Measurements from ENCODE around the gene CASP6. TPM values are rescaled to one million over a fixed set of nuclear protein-coding genes. Genes with fewer than 3 reads are reported as not detected.

Gene CASP6
- total RNA-seq, 1 donor from 2014 or later: 16.5 TPM

DNA sequence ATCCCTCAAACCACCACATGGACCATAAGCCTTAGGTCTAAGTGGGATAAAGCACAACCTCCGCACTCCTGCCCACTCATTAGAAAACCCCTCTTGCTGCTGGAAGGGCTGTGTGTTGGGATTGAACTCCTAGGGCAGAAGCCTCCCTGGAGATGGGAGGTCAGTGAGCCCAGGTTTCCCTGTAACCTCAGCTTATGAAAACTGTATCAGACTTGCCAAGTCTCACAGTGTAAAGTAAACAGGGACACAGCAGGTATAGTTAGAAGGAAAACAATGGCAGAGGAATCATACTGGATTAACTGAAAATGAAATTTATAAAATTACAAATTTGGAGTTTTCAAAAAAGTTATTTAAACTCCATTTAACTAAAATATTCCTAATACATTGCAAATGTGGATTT is 29.9 kb downstream of the CASP6 start:
- DNase-seq (ENCODE audit: low spot score): no peak
- peak; percentile 60 for ATAC-seq

DNA sequence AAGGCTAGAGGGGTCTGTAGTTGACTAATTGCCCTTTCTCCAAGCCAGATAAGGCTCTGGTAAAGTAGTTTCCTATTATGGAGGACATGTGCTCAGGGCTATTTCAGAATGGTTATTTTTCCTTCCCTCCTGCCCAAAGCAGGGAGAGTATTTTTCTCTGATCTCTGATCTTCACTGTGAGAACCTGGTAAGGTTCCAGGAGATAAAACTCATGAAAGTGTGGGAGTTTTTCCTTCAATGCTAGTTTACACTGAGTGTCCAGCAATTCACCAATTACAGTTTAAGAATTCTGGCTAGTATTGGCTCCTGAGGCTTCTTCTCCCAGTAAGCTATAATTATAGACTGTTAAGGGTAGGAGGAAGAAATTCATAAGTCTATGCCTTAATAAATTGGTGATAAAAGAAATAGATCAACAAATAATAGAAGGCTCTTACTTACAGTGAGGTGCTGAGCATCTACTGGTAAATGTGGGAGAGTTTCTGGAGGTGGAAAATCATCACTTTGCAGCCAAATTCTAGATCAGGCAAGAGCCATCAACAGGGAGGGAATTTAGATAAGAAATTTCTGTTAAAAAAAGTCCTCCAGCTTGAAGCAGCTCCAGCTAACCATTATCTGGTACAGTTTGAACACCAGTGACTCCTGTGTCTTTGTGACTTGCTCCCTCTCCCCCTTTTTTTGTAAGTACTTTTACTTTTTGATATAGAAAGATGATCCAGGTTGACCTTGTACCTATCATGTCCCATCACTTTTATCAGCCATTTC is 30.9 kb downstream of the CASP6 start:
- ATAC-seq (no peak), DNase-seq (ENCODE audit: low spot score) (no peak)

DNA sequence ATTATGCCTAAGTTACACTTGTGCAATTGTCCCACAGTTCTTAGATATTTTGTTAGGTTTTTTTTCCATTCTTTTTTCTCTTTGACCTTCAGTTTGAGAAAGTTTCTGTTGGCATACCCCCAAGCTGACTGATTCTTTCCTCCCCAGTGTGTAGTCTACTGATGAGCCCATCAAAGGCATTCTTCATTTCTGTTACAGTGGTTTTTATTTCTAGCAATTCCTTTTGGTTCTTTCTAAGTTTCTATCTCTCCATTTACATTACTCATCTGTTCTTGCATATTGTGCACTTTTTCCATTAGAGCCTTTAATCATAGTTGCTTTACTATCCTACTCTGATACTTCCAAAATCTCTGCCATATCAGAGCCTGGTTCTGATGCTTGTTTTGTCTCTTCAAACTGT is 31.9 kb downstream of the CASP6 start:
- DNase-seq (ENCODE audit: low spot score) (no peak), ATAC-seq (no peak)

DNA sequence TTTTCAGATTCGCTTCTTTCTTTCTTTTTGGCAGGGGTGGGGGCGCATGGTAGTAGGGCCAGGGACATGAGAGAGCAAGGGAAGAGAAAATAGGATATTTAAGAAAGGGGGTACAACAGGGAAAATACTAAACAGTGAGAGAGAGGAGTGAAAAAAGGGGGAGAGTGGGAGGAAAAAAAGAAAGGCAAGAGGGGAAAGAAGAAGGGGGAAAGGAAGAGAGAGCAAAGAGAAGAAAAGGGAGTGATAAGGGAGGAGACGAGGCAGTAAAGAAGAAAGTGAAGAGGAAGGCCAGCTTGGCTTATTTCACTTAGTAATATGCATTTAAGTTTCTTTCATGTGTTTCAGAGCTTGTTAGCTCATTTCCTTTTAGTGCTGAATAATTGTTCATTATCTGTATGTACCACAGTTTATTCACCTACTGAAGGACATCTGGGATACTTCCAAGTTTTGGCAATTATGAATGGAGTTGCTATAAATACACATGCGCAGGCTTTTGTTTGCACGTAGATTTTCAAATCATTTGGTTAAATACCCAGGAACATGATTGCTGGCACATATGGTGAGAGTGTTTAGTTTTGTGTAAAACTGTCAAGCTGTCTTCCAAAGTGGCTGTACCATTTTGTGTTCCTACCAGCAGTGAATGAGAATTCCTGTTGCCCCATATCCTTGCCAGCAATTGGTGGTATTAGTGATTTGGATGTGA is 37.3 kb downstream of the CASP6 start:
- no peak for DNase-seq (ENCODE audit: low spot score)
- no peak for ATAC-seq

DNA sequence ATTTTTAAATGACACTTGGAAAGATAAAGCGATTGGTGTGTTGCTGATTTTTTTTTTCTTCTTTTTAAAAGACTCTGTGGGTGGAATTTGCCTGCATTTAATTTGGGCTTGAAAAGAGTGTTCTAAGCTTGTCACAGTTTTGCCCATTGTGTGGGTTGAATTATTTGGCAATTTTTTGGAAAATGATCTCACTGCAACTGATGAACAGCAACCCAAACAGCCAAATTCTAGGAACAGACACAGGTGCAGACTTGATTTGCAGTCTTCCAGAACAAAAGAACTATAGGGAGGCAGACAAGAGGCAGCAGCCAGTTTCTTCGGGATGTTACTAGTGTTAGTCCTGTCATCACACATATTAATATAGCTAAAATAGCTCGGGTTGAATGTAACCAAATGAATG is 40.5 kb downstream of the CASP6 start:
- ATAC-seq (no peak), DNase-seq (ENCODE audit: low spot score) (no peak)

DNA sequence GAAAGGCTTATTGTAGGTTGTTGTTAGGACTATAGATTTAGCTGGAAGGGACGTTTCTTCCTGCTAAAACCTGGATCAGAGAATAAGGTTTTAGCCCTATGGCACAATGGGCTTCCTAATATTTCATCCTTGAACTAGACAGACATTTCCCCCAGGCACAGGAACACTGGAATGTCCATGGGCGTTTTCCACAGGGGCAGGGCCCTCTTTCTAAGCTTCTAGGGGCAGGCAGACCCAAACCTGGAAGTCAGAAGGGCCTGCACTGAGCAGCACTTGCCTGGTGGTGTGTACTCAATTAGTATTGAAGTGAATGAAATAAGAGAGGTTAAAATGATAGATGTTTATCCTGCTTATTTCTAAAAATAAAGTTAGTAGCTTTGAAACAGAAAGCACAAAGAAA is 41.1 kb downstream of the CASP6 start:
- ATAC-seq: no peak
- DNase-seq (ENCODE audit: low spot score): no peak

DNA sequence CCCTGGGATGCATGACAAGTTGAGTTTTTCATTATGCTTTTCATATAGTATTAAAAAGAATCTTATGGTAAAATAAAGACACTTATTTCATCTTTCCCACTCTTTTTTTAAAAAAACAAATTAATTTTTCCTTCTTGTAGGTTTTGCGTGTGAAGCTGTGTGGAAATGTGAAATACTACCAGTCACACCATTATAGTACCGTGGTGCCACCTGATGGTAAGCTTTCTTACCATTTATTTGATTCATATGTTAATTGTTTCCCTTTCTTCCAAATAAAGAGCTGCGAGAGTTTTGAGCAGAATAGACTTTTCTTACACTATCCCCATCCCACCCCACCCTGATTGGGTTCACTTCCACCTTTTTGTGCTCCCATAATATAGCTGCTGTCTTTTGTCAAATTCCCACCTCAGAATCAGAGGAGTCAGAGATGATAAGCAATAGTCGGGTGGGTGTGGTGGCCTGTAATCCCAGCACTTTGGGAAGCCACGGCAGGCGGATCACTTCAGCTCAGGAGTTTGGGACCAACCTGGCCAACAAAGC is 44.3 kb downstream of the CASP6 start:
- no peak for DNase-seq (ENCODE audit: low spot score)
- ATAC-seq: peak; percentile 69

DNA sequence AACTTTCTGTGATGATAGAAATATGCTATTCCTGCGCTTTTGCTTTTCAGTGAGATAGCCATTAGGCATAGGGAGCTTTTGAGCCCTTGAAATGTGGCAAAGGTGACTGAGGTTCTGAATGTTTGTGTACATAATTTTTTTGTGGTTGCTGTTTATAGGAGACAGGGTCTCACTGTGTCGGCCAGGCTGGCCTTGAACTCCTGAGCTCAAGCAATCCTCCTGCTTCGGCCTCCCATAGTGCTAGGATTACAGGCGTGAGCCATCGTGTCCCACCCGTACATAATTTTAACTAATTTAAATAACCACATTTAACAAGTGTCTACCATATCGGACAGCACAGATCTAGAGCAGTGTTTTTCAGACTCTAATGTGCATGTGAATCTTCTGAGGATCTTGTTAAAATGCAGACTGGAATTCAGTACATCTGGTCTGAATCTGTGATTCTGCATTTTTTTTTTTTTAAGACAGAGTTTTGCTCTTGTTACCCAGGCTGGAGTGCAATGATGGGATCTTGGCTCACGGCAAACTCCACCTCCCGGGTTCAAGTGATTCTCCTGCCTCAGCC is 45.3 kb downstream of the CASP6 start:
- DNase-seq (ENCODE audit: low spot score) (no peak), ATAC-seq (no peak)

DNA sequence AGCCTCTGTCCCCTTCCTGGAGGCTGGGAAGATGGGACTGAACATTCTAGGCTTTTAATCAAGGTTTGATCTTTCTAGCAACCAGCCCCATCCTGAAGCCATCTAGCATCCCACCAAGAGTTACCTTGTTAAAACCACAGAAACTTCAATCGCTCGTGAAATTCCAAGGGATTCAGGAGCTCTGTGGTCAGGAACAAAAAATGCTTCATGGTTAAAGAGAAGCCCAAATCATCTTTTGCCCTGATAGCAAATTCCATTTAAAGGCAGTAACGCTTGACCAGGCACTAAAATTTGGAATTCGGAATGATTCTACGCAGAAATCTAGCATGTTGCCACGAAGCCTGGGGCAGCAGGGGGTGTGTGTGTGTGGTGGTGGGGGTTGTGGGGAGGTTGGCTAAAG is 47.8 kb downstream of the CASP6 start:
- ATAC-seq: no peak
- no peak for DNase-seq (ENCODE audit: low spot score)

DNA sequence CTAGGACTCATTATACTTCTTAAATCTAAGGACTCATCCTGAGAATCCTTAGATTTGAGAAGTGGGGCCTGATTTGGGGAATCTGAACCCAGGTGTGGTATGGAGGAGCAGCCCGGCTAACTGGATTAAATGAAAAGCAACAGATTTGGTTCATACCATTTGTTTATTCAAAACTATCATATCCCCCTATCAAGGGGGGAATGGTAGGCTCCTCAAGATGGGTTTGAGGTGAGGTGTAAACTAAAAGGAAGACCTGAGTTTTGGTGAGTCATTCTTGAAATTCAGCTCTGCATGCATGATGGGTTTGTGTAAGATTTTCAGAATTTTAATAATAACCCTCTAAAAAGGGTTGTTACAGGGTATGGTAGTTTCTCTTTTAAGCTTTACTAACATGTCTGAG is 53.4 kb downstream of the CASP6 start:
- DNase-seq (ENCODE audit: low spot score) (no peak), ATAC-seq (no peak)

DNA sequence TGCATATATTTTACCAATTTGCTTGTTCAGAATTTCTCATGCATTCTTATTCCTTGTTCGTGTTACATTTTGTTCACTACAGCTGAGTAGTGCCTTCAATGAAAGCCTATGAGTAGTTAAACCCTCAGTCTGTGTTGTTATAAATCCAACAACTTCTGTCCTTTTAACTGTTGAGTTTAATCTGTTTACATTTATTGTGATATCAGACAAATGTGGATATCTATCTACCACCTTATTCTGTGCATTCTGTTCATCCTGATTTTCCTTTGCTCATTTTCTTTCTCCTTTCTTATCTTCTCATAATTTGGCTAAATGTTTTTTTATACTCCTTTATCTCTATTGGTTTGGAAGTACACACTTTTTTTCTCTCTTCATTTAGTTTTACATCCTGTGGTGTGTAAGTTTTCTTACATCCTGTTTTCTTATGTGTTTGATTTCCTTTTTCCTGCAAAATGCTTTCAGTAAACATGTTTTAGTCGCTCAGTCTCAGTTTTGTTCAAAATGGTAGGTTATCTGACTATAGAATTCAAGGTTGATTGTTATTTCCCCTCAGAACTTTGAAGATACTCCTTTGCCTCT is 54.2 kb downstream of the CASP6 start:
- DNase-seq (ENCODE audit: low spot score) (no peak), ATAC-seq (no peak)

DNA sequence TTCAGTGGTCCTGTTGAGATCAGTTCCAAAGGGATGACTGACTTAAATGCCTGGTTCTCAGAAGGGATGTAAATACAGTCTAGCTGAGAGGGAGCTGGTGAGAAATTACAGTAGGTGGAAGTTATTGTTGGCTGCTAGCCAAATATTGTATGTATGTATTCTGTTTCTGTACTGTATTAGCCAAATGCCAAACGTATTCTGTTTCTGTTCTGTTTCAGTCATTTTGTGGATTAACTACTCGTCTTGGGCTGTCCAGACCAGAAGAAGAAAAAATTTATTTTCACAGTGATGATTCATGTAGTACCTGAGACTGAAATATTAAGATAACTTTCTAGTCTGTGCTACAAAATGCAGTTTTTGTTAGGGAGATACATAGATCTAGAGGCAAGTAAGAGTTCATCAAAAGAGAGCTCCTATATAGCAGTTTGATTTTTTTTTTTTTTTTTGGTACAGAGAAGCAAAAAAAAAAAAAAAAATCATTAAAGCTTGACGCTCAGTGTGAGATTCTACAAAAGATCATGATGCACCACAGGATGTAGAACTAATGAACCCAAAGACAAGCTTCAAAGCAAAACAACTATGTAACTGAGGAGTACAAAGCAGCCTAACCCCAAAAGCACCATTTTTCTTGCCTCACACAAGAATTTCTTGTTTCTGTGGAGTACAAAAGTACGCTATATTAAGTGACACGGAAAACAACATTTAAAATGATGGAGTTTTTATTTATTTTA is 54.8 kb downstream of the CASP6 start:
- ATAC-seq (no peak), DNase-seq (ENCODE audit: low spot score) (no peak)

DNA sequence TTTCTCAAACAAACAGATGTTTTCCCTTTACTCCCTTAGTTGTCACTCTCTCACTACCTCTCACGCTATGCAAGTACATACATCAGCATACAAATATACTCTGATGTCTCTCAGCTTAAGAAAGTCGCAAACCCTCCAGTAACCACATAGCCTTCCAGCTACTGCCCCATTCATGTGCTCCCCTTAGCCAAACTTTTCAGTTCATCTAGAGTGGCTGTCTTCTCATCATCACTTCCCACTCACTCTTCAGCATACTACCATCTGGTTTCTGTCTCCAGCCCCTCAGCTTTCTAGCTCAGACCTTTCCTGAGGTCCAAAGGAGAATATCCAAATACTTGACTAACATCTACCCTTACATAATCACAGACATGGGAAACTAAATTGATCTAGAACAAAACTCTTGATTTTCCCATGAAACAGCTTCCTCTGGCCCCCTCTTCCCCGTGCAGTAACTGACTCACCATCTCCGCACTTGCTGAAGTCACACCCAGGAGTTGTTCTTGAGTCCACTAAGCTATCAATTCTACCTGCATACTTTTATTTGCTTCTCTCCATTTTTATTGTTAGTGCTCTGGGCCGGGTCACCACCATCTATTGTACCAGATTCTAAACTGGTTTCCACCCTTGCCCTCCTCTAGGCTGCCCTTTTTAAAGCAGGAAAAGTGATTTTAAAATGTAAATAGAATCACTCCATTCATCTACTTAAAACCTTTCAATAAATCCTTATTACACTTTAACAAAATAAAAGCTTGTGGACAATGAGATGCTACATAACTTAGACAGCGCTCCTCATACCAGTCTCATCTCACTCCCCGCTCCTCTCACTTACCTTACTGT is 57.2 kb downstream of the CASP6 start:
- DNase-seq (ENCODE audit: low spot score) (no peak), ATAC-seq (no peak)

DNA sequence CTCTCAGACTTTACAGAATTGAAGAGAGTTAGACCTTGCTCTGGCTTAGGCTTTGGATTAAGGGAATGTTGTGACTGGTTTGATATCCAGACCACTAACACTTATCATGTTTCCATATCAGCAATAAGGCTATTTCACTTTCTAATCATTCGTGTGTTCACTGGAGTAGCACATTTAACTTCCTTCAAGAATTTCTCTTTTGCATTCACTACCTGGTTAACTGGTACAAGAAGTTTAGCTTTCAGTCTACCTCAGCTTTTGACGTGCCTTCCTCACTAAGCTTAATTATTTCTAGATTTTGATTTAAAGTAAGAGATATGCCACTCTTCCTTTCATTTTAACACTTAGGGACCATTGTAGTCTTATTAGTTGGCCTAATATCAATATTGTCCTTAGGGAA is 62.6 kb downstream of the CASP6 start:
- DNase-seq (ENCODE audit: low spot score): no peak
- ATAC-seq: no peak

Other genes with a start within 250 kb of the CASP6 start
- 1.8 TPM for gene MCUB, start 143.2 kb downstream of the CASP6 start, total RNA-seq
- gene PLA2G12A, start 26.6 kb upstream of the CASP6 start, total RNA-seq: 38.9 TPM
- gene CFI, start 98.6 kb upstream of the CASP6 start, total RNA-seq: 426 TPM
- 3.6 TPM for gene GAR1, start 112.3 kb upstream of the CASP6 start, total RNA-seq
- gene RRH, start 124.5 kb upstream of the CASP6 start, total RNA-seq: not detected
- gene LRIT3, start 144.7 kb upstream of the CASP6 start, total RNA-seq: 0.08 TPM
- gene EGF, start 209.4 kb upstream of the CASP6 start, total RNA-seq: 0.15 TPM

Measured in left lobe of liver (tissue), 2 donors.